Measurements from ENCODE around the gene EEF1A2.

The EEF1A2 gene

GRCh38 chr20:63531686-63532448 lies 33.0 kb upstream of the EEF1A2 start:
- no peak for DNase-seq (ENCODE audit: low read depth)
- TF ChIP-seq, protein P1, sequence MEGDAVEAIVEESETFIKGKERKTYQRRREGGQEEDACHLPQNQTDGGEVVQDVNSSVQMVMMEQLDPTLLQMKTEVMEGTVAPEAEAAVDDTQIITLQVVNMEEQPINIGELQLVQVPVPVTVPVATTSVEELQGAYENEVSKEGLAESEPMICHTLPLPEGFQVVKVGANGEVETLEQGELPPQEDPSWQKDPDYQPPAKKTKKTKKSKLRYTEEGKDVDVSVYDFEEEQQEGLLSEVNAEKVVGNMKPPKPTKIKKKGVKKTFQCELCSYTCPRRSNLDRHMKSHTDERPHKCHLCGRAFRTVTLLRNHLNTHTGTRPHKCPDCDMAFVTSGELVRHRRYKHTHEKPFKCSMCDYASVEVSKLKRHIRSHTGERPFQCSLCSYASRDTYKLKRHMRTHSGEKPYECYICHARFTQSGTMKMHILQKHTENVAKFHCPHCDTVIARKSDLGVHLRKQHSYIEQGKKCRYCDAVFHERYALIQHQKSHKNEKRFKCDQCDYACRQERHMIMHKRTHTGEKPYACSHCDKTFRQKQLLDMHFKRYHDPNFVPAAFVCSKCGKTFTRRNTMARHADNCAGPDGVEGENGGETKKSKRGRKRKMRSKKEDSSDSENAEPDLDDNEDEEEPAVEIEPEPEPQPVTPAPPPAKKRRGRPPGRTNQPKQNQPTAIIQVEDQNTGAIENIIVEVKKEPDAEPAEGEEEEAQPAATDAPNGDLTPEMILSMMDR (conservative IDR thresholded peaks at IDR 0.05; ENCODE audit: low read length): no peak
- no peak overlapping the region for H3K4me3 ChIP-seq (ENCODE audit: low read length)

DNA sequence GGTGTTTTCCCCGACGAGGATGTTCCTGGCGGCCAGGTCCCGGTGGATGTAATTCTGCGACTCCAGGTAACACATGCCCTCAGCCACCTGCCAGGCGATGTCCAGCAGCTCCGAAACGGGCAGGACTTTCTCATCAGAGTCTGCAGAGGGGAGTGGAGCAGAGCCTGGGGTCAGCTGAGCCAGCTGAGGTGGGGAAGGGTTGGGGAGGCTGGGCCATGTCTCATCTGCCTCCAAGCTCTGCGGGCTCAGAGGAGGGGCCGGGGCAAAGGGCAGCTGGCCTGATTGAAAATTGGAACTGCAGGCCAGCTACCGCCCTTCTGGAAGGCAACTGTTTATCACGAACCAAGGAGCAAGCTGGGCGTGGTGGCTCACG lies 31.9 kb upstream of the EEF1A2 start:
- TF ChIP-seq, protein P1 (conservative IDR thresholded peaks at IDR 0.05; ENCODE audit: low read length): no peak
- no peak for DNase-seq (ENCODE audit: low read depth)

GRCh38 chr20:63529861-63530787 lies 31.2 kb upstream of the EEF1A2 start:
- no peak for DNase-seq (ENCODE audit: low read depth)
- TF ChIP-seq, protein P1 (conservative IDR thresholded peaks at IDR 0.05; ENCODE audit: low read length): no peak
- H3K4me3 ChIP-seq (ENCODE audit: low read length): no peak overlapping the region

More for the DNA sequence above, 31.9 kb upstream of the EEF1A2 start:
- no peak overlapping the region for H3K4me3 ChIP-seq (ENCODE audit: low read length)

DNA sequence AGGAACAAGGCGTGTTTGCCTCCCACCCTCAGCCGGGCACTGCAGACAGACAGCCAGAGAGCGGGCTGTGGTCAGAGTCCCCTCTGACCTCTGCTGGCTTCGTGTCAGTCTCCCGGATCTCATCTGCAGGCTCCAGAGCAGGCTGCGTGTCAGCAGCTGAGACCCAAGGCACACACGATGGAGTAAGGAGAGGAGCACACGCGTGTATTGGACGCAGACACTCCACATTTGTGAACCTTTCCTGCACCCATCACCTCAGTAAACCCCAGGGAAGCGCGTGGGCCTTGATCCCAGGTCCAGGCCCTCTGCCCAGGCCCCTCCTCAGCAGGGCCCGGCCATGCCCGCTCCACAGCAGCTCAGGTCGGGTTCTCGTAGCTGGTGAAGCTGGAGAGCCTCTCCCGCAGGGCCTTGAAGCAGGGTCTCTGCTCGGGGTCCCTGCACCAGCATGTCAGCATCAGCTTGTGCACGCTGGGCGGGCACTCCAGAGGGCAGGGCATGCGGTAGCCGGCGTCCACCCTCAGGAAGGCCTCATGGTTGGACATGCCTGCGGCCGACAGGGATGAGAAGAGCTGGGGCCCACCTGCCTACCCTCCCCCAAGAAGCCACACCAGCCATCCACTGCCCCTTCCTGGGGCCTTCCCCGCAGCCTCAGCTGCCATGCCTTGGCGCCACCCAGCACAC lies 30.4 kb upstream of the EEF1A2 start:
- DNase-seq (ENCODE audit: low read depth): no peak
- H3K4me3 ChIP-seq (ENCODE audit: low read length): no peak overlapping the region
- TF ChIP-seq, protein P1 (conservative IDR thresholded peaks at IDR 0.05; ENCODE audit: low read length): no peak

DNA sequence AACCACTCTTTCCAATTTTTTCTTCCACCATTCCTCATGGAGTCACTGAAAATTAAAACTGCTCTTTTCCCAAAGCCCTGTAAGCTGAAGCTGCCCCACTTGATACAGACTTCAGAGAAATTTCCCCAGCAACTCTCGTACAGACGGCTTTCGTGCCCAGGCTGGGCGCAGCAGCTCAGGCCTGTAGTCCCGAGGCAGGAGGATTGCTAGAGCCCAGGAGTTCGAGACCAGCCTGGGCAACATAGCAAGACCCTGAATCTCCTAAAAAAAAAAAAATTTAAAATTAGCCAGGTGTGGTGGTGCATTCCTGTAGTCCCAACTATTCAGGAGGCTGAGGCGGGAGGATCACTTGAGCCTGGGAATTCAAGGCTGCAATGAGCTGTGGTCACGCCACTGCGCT lies 28.3 kb upstream of the EEF1A2 start:
- TF ChIP-seq, protein P1 (conservative IDR thresholded peaks at IDR 0.05; ENCODE audit: low read length): no peak
- H3K4me3 ChIP-seq (ENCODE audit: low read length): no peak overlapping the region
- DNase-seq (ENCODE audit: low read depth): no peak

DNA sequence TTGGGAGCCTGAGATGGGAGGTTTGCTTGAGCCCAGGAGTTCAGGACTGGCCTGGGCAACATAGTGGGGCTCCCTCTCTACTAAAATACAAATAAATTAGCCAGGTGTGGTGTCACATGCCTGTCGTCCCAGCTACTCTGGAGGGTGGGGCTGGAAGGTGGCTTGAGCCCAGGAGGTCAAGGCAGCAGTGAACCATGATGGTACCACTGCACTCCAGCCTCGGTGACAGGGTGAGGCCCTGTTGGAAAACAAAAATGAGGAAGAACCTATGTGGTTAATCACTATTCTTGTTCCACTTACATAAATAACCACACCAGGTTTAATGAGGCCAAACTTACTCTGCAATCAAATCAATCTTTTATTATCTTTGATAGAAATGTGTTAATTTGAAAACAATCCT lies 27.1 kb upstream of the EEF1A2 start:
- TF ChIP-seq, protein P1 (conservative IDR thresholded peaks at IDR 0.05; ENCODE audit: low read length): no peak
- DNase-seq (ENCODE audit: low read depth): no peak
- no peak overlapping the region for H3K4me3 ChIP-seq (ENCODE audit: low read length)
